Heart left ventricle (tissue), 16 donors: ENCODE measurements around the gene SNAP91. TPM values are rescaled to one million over a fixed set of nuclear protein-coding genes. Genes with fewer than 3 reads are reported as not detected.
A peak's percentile ranks its signal among the peaks of the same experiment; 100 is the strongest.

ENCODE experiments used
- ATAC-seq, 4 donors: fragments of 200-7000 bp; cut with Tn5 transposase; one replicate each; pipeline ENCODE4 v1.9.1; 2020 to 2022; ENCODE audit warnings: moderate library complexity in 4 of 4, mild to moderate bottlenecking in 3 of 4, moderate number of reproducible peaks in 1 of 4
- DNase-seq, 5 donors: peaks; one replicate each; pipeline ENCODE4 v3.0.0-alpha.2; 2020
- H3K27ac ChIP-seq, 12 donors: fragments of 200-600 bp; sonication (generic) in 4 of 12; one replicate each; pipeline versions ENCODE4 v1.5.0 to v1.8.0; 2016 to 2022; ENCODE audit warnings: mild to moderate bottlenecking in 2 of 12
- H3K27me3 ChIP-seq, 9 donors: fragments of 200-600 bp; sonication (generic) in 2 of 9; one replicate each; pipeline versions ENCODE4 v1.5.1 to v1.8.0; 2016 to 2022; ENCODE audit warnings: mild to moderate bottlenecking in 3 of 9
- H3K36me3 ChIP-seq, 9 donors: fragments of 200-600 bp; sonication (generic) in 2 of 9; one replicate each; pipeline versions ENCODE4 v1.5.0 to v1.8.0; 2018 to 2022; ENCODE audit warnings: mild to moderate bottlenecking in 2 of 9
- H3K4me1 ChIP-seq, 12 donors: fragments of 200-600 bp; sonication (generic) in 4 of 12; one replicate each; pipeline versions ENCODE4 v1.5.0 to v1.8.0; 2016 to 2022; ENCODE audit warnings: mild to moderate bottlenecking in 3 of 12
- H3K4me3 ChIP-seq, 12 donors: fragments of 200-600 bp; sonication (generic) in 4 of 12; one replicate each; pipeline versions ENCODE4 v1.5.0 to v1.8.0; 2017 to 2022; ENCODE audit warnings: mild to moderate bottlenecking in 9 of 12, moderate library complexity in 4 of 12
- H3K9me3 ChIP-seq, 12 donors: fragments of 200-600 bp; sonication (generic) in 4 of 12; one replicate each; pipeline versions ENCODE4 v1.5.0 to v1.8.0; 2016 to 2022; ENCODE audit warnings: mild to moderate bottlenecking in 1 of 12
- POLR2A ChIP-seq, 2 donors: fragments of 450-650 bp; IDR thresholded peaks; one replicate each; pipeline ENCODE4 v1.6.1; 2017; ENCODE audit warnings: antibody characterized with exemption in 2 of 2, mild to moderate bottlenecking in 2 of 2, moderate library complexity in 2 of 2
- WGBS, 4 donors: extraction: QIAGEN DNeasy Blood & Tissue Kit in 2 of 4; methylation state at CpG; one replicate each; pipeline versions ENCODE4 v1.1.5 to v1.1.7; 2013 to 2018; 5-methylcytosine and 5-hydroxymethylcytosine counted together
- intact Hi-C, 10 donors: fragments of 100-400 bp; cut with DNase I; formaldehyde crosslinking; loops; one replicate each; pipeline versions ENCODE4 v1.11.1 to v1.14.2; 2022
- polyA plus RNA-seq, 2 donors: library from polyadenylated mRNA; stranded (reverse); fragments of 200-250 nt; gene quantifications; one replicate each; pipeline ENCODE4 v1.2.3, GENCODE V29; 2013
- total RNA-seq, 9 donors: library from RNA; depleted of rRNA in 2 of 9; stranded (reverse); fragments of >200 nt in 2 of 9; fragmentation: NEBNext Ultra II Directional in 3 of 9; extraction: Animal tissue kit (Norgen Biotek cat#: 25700) in 3 of 9; gene quantifications; one replicate each; pipeline versions ENCODE4 v1.1.0 to v1.2.4, GENCODE V29; 2016 to 2023
- TF ChIP-seq, protein P1 (sequence below), 12 donors: fragments of 200-600 bp; sonication (generic) in 4 of 12; IDR thresholded peaks; one replicate each; pipeline versions ENCODE4 v1.5.0 to v1.8.0; 2018 to 2022; ENCODE audit warnings: antibody characterized with exemption in 12 of 12, mild to moderate bottlenecking in 5 of 12
- donor health status: ischemic (EF 13 %, LVEDD 7.1; RV severe dilation, severe dysfunction).
- donor health status: healthy with polysubstance abuse.
- donor health status: DM: no; HTN: yes; CAD: no.
- donor health status: DM: no; HTN: no; CAD: no.
- donor health status: ischemic (EF 25% LVEDD 6.9; RV normal size, moderate dysfunction).
- donor health status: ischemic (EF 25% LVEDD 5.7; RV mildly dilated, moderate dysfunction).
- donor health status: healthy.
- donor health status: DM: yes; HTN: yes; CAD: no.
- donor health status: ischemic (EF 35%, LVEDD 5.7; RV mildly dilated, moderate dysfunction).
- donor health status: nonischemic (EF 11% LVEDD 7.7; RV severe dilation, severe dysfunction).
- donor health status: DM: yes; HTN: yes; CAD: no.
- donor health status: PGD.
- donor health status: ischemic (EF 29% LVEDD 5.4; RV normal size, mild dysfunction).
- donor health status: nonischemic (EF 23%, LVEDD 6.1; RV moderate dilation, normal function).

The SNAP91 gene
- total and polyA plus RNA-seq, 11 donors = 0.19 to 3.9 (median 1.8) TPM

DNA sequence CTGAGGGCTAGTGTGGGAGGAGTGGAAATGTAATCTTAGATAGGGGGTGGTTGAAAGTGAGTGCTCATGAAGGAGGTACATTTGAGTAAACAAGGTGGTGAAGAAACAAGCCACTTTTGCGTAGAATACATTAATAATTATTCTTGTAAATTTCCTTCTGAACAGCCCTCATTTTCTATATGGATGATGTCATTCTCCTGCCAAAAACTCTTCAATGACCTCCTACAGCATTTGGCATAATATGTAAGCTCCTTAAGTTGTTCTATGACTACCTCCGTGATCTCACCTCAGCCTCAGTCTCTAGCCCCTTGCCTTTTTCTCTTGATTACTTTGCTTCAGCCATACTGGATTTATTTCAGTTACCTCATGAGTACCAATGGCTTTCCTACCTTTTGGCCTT is 14.0 kb upstream of the SNAP91 start:
- Histone ChIP-seq H3K4me3 (no peak overlapping the region), H3K4me1 (no peaks in the 10 kb centered on the region), H3K27ac (no peak overlapping the region), H3K27me3 (peaks cover 0 to 5% (median 0%) of the 10 kb centered on the region in 9 donors), H3K9me3 (no peaks in the 10 kb centered on the region), H3K36me3 (no peaks in the 10 kb centered on the region)
- no peak for TF ChIP-seq POLR2A (IDR thresholded peaks at IDR 0.05)
- TF ChIP-seq, protein P1, sequence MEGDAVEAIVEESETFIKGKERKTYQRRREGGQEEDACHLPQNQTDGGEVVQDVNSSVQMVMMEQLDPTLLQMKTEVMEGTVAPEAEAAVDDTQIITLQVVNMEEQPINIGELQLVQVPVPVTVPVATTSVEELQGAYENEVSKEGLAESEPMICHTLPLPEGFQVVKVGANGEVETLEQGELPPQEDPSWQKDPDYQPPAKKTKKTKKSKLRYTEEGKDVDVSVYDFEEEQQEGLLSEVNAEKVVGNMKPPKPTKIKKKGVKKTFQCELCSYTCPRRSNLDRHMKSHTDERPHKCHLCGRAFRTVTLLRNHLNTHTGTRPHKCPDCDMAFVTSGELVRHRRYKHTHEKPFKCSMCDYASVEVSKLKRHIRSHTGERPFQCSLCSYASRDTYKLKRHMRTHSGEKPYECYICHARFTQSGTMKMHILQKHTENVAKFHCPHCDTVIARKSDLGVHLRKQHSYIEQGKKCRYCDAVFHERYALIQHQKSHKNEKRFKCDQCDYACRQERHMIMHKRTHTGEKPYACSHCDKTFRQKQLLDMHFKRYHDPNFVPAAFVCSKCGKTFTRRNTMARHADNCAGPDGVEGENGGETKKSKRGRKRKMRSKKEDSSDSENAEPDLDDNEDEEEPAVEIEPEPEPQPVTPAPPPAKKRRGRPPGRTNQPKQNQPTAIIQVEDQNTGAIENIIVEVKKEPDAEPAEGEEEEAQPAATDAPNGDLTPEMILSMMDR (IDR thresholded peaks at IDR 0.05) = no peak
- 88 to 93% (median 90%) methylated on average over 2 of the region's 2 CpGs for WGBS, 4 donors
- no peak for DNase-seq
- intact Hi-C loops = no loop called here
- no peak for ATAC-seq

DNA sequence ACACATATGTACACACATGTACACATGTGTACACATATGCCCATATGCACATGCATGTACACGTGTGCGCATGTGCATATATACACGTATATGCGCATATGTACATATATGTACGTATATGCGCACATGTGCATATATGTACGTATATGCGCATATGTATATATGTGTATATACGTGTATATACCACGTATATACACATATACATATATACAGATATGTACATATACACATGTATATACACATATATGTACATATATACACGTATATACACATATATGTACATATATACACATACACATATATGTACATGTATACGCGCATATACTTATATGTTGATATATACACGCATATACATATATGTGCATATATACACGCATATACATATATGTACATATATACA is 8.9 kb upstream of the SNAP91 start:
- no peaks in the 10 kb centered on the region for H3K9me3 ChIP-seq
- no peak for ATAC-seq
- intact Hi-C loops = no loop called here
- TF ChIP-seq, protein P1 (IDR thresholded peaks at IDR 0.05) = no peak
- TF ChIP-seq POLR2A (IDR thresholded peaks at IDR 0.05) = no peak
- no peaks in the 10 kb centered on the region for H3K27me3 ChIP-seq
- no peaks in the 10 kb centered on the region for H3K36me3 ChIP-seq
- no peaks in the 10 kb centered on the region for H3K4me1 ChIP-seq
- DNase-seq = no peak
- no peak overlapping the region for H3K4me3 ChIP-seq
- WGBS, 4 donors = 75 to 84% (median 77%) methylated on average over 15 of the region's 15 CpGs
- no peak overlapping the region for H3K27ac ChIP-seq

DNA sequence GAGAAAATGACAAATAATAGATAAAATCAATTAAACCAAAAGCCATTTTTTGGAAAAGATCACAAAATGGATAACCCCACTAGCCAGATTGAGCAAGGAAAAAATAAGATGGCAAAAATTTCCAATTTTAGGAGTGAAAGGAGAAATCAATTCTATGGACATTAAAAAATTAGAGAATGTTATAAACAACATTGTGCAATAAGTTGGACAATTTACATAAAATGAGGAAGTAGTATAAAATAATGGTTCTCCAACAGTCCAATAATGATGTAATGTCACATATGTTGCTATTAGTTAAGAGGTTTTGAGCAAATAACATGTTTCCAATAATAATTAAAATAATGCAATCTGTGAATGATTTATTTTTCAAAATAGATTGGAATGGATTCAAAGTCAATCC is 3.1 kb upstream of the SNAP91 start:
- no peak overlapping the region for H3K27ac ChIP-seq
- intact Hi-C loops = no loop called here
- H3K9me3 ChIP-seq = peaks cover 0 to 14% (median 7%) of the 10 kb centered on the region in 12 donors
- no peak for ATAC-seq
- no peaks in the 10 kb centered on the region for H3K36me3 ChIP-seq
- TF ChIP-seq, protein P1 (IDR thresholded peaks at IDR 0.05) = no peak
- TF ChIP-seq POLR2A (IDR thresholded peaks at IDR 0.05) = no peak
- peaks cover 8 to 49% (median 34%) of the 10 kb centered on the region in 9 donors for H3K27me3 ChIP-seq
- no peak for DNase-seq
- no peak overlapping the region for H3K4me3 ChIP-seq
- H3K4me1 ChIP-seq = peaks cover 0 to 20% (median 0%) of the 10 kb centered on the region in 12 donors

DNA sequence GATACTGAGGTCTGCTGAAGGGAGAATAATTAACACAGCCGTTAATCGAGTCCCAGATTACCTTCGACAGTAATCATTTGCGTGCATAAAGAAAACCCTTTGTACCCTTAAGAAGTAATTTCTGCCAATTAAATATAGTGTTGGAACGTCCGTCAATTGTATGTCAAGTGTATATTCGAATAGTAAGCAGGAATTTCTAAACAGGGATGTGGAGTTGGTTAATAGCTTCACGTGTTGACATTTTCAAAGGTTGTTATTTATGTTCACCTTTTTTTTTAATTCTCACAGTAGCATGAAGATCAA is 798 bp upstream of the SNAP91 start:
- Histone ChIP-seq H3K36me3 (no peaks in the 10 kb centered on the region), H3K4me3 (peak overlapping the region in 5 of 12 donors; percentile 37 to 65 (median 51)), H3K9me3 (peaks cover 0 to 14% (median 7%) of the 10 kb centered on the region in 12 donors), H3K27me3 (peaks cover 8 to 60% (median 36%) of the 10 kb centered on the region in 9 donors), H3K4me1 (peaks cover 0 to 20% (median 0%) of the 10 kb centered on the region in 12 donors), H3K27ac (no peak overlapping the region)
- TF ChIP-seq POLR2A (IDR thresholded peaks at IDR 0.05) = no peak
- TF ChIP-seq, protein P1 (IDR thresholded peaks at IDR 0.05) = no peak
- no peak for DNase-seq
- 30 to 45% (median 35%) methylated on average over 8 of the region's 8 CpGs for WGBS, 4 donors
- no peak for ATAC-seq
- intact Hi-C loops = no loop called here
